AG09319 (cell line): ENCODE results near the gene PSMA7.

Source experiments
- DNase-seq: peaks from one replicate; pipeline ENCODE4 v3.0.0-alpha.2; 2010; ENCODE audit warnings: low read depth; ENCODE audit errors: extremely low read depth
- CTCF ChIP-seq: IDR thresholded peaks from 2 replicates; pipeline ENCODE4 v1.5.1; 2011; ENCODE audit warnings: low read depth, mild to moderate bottlenecking, inconsistent platforms, low read length, moderate library complexity

Gene PSMA7

GRCh38 chr20:62146019-62146755 lies 3.0 kb upstream of the PSMA7 start:
- TF ChIP-seq CTCF: no peak
- no peak for DNase-seq

DNA sequence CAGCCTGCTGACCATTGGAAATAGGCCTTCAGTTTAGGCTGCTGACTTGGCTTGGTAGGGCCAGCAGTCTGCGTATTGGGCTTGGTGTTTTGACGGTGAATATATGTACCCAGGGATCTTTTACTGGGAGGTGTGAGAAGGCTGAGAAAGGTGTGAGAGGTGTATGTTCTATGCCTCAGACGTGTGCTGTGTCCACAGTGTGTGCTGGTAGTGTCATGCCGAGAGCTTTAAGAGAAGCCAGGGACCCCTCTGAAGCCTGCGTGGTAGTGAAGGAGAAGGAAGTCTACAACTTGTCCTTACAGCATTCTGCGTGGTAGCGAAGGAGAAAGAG lies 2.5 kb upstream of the PSMA7 start:
- TF ChIP-seq CTCF: no peak
- DNase-seq: no peak

GRCh38 chr20:62143957-62144825 lies 997 bp upstream of the PSMA7 start:
- DNase-seq: no peak
- TF ChIP-seq CTCF: no peak; the same call in 1 of the 2 replicates

- TF ChIP-seq CTCF: no peak
- no peak for DNase-seq
Observed at GRCh38 chr20:62142252-62143080, 728 bp downstream of the PSMA7 start.

- DNase-seq: no peak
- peak; percentile 41 for TF ChIP-seq CTCF
Observed at GRCh38 chr20:62141397-62142251, 1.6 kb downstream of the PSMA7 start.

DNA sequence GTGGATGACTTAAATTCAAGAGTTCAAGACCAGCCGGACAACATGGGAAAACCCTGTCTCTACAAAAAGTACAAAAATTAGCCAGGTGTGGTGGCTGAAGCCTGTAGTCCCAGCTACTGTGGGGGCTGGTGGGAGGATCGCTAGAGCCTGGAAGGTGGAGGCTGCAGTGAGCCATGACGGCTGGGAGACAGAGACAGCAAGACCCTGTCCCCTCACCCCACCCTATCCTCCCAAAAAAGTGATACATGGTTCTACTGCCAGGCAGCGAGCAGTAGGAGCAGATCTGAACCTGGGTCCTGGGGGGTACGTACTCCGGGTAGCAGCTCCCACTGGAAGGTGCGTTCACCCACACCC lies 2.2 kb downstream of the PSMA7 start:
- DNase-seq: no peak
- no peak for TF ChIP-seq CTCF
